ENCODE data around the gene APPBP2.
"Not testable (repeated sequence)": the region's sequence is repeated elsewhere in the genome, so short reads cannot be mapped to it uniquely, and the experiment has no call there.

The APPBP2 gene

GRCh38 chr17:60525685-60526514 lies at the start of gene APPBP2:
TSS of gene APPBP2 (minus strand) at chr17:60526242. CDS start at chr17:60525931, 311 bp downstream.
- DNase-seq: peak; percentile 72

- no peak for DNase-seq
These were observed 47.4 kb upstream of the APPBP2 start for GRCh38 chr17:60573236-60574051.

GRCh38 chr17:60565233-60565632 lies 39.2 kb upstream of the APPBP2 start:
- no peak for DNase-seq

- DNase-seq: no peak
These were observed 37.7 kb upstream of the APPBP2 start for GRCh38 chr17:60563743-60564142.

- DNase-seq: no peak
These were observed 36.4 kb upstream of the APPBP2 start for GRCh38 chr17:60562421-60562820.

- no peak for DNase-seq
These were observed 34.8 kb upstream of the APPBP2 start for GRCh38 chr17:60560860-60561257.

GRCh38 chr17:60559995-60560859 lies 34.2 kb upstream of the APPBP2 start:
- no peak for DNase-seq

GRCh38 chr17:60559659-60559994 lies 33.6 kb upstream of the APPBP2 start:
- DNase-seq: no peak

GRCh38 chr17:60557805-60558204 lies 31.8 kb upstream of the APPBP2 start:
- no peak for DNase-seq

GRCh38 chr17:60555786-60556185 lies 29.7 kb upstream of the APPBP2 start:
- no peak for DNase-seq

- no peak for DNase-seq
These were observed 28.3 kb upstream of the APPBP2 start for GRCh38 chr17:60554377-60554788.

GRCh38 chr17:60552255-60552654 lies 26.2 kb upstream of the APPBP2 start:
- not testable (repeated sequence) for DNase-seq

- DNase-seq: no peak
These were observed 22.9 kb upstream of the APPBP2 start for GRCh38 chr17:60548990-60549389.

- DNase-seq: no peak
These were observed 19.6 kb upstream of the APPBP2 start for GRCh38 chr17:60545465-60546191.

- no peak for DNase-seq
These were observed 16.0 kb upstream of the APPBP2 start for GRCh38 chr17:60542071-60542470.

GRCh38 chr17:60540460-60540859 lies 14.4 kb upstream of the APPBP2 start:
- DNase-seq: no peak

- DNase-seq: no peak
These were observed 13.8 kb upstream of the APPBP2 start for GRCh38 chr17:60539807-60540206.

GRCh38 chr17:60538726-60539125 lies 12.7 kb upstream of the APPBP2 start:
- DNase-seq: no peak

- DNase-seq: no peak
These were observed 9.6 kb upstream of the APPBP2 start for GRCh38 chr17:60535382-60536279.

GRCh38 chr17:60534613-60535157 lies 8.6 kb upstream of the APPBP2 start:
- no peak for DNase-seq

GRCh38 chr17:60534010-60534555 lies 8.0 kb upstream of the APPBP2 start:
- no peak for DNase-seq

All from stimulated activated CD4-positive, alpha-beta T cell treated with anti-CD3 and anti-CD28 coated beads, Interleukin-4, amount 100 ng/mL, for 1 hour (primary cell).